ENCODE data around the gene TDRD1.

DNA sequence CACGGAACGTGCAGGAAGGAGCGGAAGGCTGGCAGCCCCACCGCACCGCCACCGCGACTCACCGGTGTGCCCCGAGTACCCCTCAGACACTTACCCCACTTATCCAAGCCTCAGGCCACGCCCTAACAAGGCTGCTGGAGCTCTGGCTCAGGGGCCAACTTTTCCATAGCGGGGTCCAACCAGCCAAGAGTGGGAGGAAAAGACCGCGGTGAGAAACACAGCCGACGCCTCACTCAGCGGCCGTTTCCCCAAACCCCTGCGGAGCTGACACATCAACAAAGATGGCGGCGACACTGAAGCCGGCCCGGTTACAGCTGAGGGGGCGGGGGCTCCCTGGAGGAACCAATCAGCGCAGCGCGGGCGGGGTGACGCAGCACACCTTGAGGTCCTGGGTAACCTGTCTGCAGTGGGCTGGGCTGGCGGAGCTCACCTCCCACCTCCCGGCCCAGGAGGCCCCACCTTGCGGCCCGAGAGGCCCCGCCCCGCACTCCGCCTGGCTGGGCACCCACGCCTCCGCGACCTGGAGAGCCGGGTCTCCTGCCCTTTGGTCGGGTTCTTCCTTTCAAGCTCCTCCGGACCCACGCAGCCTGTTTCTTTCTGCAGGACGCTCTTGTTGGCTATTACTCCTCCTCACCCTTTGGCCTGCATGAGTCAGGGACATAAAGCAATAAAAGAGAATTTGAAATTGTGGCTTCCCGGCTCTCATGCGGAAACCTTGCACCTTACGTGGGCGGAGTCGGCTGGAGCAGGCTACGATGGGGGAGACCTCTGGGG is 5.0 kb upstream of the TDRD1 start, which contains the start of gene CCDC186:
- TF ChIP-seq, protein P1, sequence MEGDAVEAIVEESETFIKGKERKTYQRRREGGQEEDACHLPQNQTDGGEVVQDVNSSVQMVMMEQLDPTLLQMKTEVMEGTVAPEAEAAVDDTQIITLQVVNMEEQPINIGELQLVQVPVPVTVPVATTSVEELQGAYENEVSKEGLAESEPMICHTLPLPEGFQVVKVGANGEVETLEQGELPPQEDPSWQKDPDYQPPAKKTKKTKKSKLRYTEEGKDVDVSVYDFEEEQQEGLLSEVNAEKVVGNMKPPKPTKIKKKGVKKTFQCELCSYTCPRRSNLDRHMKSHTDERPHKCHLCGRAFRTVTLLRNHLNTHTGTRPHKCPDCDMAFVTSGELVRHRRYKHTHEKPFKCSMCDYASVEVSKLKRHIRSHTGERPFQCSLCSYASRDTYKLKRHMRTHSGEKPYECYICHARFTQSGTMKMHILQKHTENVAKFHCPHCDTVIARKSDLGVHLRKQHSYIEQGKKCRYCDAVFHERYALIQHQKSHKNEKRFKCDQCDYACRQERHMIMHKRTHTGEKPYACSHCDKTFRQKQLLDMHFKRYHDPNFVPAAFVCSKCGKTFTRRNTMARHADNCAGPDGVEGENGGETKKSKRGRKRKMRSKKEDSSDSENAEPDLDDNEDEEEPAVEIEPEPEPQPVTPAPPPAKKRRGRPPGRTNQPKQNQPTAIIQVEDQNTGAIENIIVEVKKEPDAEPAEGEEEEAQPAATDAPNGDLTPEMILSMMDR (IDR thresholded peaks at IDR 0.05): no peak
- peak; percentile 22 to 51 for TF ChIP-seq POLR2A (IDR thresholded peaks at IDR 0.05)

Measured in sigmoid colon (tissue), 3 donors.